Measurements from ENCODE around the gene GBE1.

GBE1 gene

GRCh38 chr3:81621277-81621676, 140.2 kb downstream of the GBE1 start:
- DNase-seq (ENCODE audit: low spot score), result no peak

- no peak for DNase-seq (ENCODE audit: low spot score)
Observed at GRCh38 chr3:81620849-81621248, 140.6 kb downstream of the GBE1 start.

GRCh38 chr3:81612768-81613167, 148.7 kb downstream of the GBE1 start:
- DNase-seq (ENCODE audit: low spot score), result no peak

GRCh38 chr3:81602781-81603180, 158.7 kb downstream of the GBE1 start:
- DNase-seq (ENCODE audit: low spot score), result no peak

- DNase-seq (ENCODE audit: low spot score), result no peak
Observed at GRCh38 chr3:81601707-81602305, 159.6 kb downstream of the GBE1 start.

GRCh38 chr3:81592101-81592500, 169.3 kb downstream of the GBE1 start:
- no peak for DNase-seq (ENCODE audit: low spot score)

GRCh38 chr3:81585937-81586336, 175.5 kb downstream of the GBE1 start:
- DNase-seq (ENCODE audit: low spot score), result no peak

- DNase-seq (ENCODE audit: low spot score), result no peak
Observed at GRCh38 chr3:81585056-81585455, 176.4 kb downstream of the GBE1 start.

- peak; percentile 16 for DNase-seq (ENCODE audit: low spot score)
Observed at GRCh38 chr3:81581966-81582599, 179.4 kb downstream of the GBE1 start.

GRCh38 chr3:81580355-81580754, 181.1 kb downstream of the GBE1 start:
- DNase-seq (ENCODE audit: low spot score), result no peak

GRCh38 chr3:81579744-81580143, 181.7 kb downstream of the GBE1 start:
- no peak for DNase-seq (ENCODE audit: low spot score)

GRCh38 chr3:81572201-81572756, 189.2 kb downstream of the GBE1 start:
- no peak for DNase-seq (ENCODE audit: low spot score)

GRCh38 chr3:81568378-81568777, 193.1 kb downstream of the GBE1 start:
- DNase-seq (ENCODE audit: low spot score), result no peak

- DNase-seq (ENCODE audit: low spot score), result no peak
Observed at GRCh38 chr3:81565041-81565440, 196.4 kb downstream of the GBE1 start.

GRCh38 chr3:81558106-81558505, 203.3 kb downstream of the GBE1 start:
- DNase-seq (ENCODE audit: low spot score), result no peak

- no peak for DNase-seq (ENCODE audit: low spot score)
Observed at GRCh38 chr3:81554801-81555200, 206.6 kb downstream of the GBE1 start.

GRCh38 chr3:81554388-81554787, 207.1 kb downstream of the GBE1 start:
- no peak for DNase-seq (ENCODE audit: low spot score)

- DNase-seq (ENCODE audit: low spot score), result no peak
Observed at GRCh38 chr3:81550415-81550814, 211.0 kb downstream of the GBE1 start.

GRCh38 chr3:81549831-81550230, 211.6 kb downstream of the GBE1 start:
- no peak for DNase-seq (ENCODE audit: low spot score)

GRCh38 chr3:81549388-81549787, 212.1 kb downstream of the GBE1 start:
- peak; percentile 32 for DNase-seq (ENCODE audit: low spot score)

- DNase-seq (ENCODE audit: low spot score), result no peak
Observed at GRCh38 chr3:81545572-81545971, 215.9 kb downstream of the GBE1 start.

- DNase-seq (ENCODE audit: low spot score), result no peak
Observed at GRCh38 chr3:81544385-81544784, 217.1 kb downstream of the GBE1 start.

GRCh38 chr3:81540787-81541186, 220.7 kb downstream of the GBE1 start:
- DNase-seq (ENCODE audit: low spot score), result no peak

GRCh38 chr3:81531846-81532245, 229.6 kb downstream of the GBE1 start:
- DNase-seq (ENCODE audit: low spot score), result no peak

Data from hematopoietic multipotent progenitor cell treated with erythropoietin and hydrocortisone succinate and interleukin-3 and kit ligand, for 15 days (in vitro differentiated cells).